Neutrophil (primary cell): ENCODE results near the gene PTDSS2.
"Not testable (repeated sequence)": the region's sequence is repeated elsewhere in the genome, so short reads cannot be mapped to it uniquely, and the experiment has no call there.

Source experiments
- H3K27ac ChIP-seq: fragments of 200-600 bp; sonication (generic); 2 replicates; pipeline ENCODE4 v1.5.1; 2016; ENCODE audit warnings: mild to moderate bottlenecking, moderate library complexity
- H3K27me3 ChIP-seq: fragments of 200-600 bp; sonication (generic); 2 replicates; pipeline ENCODE4 v1.6.0; 2016; ENCODE audit warnings: mild to moderate bottlenecking
- H3K36me3 ChIP-seq: fragments of 200-600 bp; sonication (generic); 2 replicates; pipeline ENCODE4 v1.5.1; 2017
- H3K4me1 ChIP-seq, 2 experiments: fragments of 200-600 bp in 1 of 2; sonication (generic) in 1 of 2; 1 replicate in 1 of 2; 2 replicates in 1 of 2; pipeline versions ENCODE4 v1.5.1 to v1.6.1; 2013 to 2016; ENCODE audit warnings: low read depth in 1 of 2, low read length in 1 of 2, mild to moderate bottlenecking in 1 of 2, moderate library complexity in 1 of 2; ENCODE audit not compliant: control insufficient read depth in 1 of 2, insufficient read depth in 1 of 2
- H3K4me3 ChIP-seq, 2 experiments: fragments of 200-600 bp in 1 of 2; sonication (generic) in 1 of 2; 1 replicate in 1 of 2; 2 replicates in 1 of 2; pipeline ENCODE4 v1.5.1; 2013 to 2016; ENCODE audit warnings: low read depth in 1 of 2, low read length in 1 of 2, mild to moderate bottlenecking in 1 of 2, moderate library complexity in 1 of 2
- H3K9me3 ChIP-seq: fragments of 200-600 bp; sonication (generic); 2 replicates; pipeline ENCODE4 v1.5.1; 2016
- TF ChIP-seq, protein P1 (sequence below): fragments of 200-600 bp; sonication (generic); IDR thresholded peaks from 2 replicates; pipeline ENCODE4 v1.5.1; 2016; ENCODE audit warnings: antibody characterized with exemption

PTDSS2 gene

DNA sequence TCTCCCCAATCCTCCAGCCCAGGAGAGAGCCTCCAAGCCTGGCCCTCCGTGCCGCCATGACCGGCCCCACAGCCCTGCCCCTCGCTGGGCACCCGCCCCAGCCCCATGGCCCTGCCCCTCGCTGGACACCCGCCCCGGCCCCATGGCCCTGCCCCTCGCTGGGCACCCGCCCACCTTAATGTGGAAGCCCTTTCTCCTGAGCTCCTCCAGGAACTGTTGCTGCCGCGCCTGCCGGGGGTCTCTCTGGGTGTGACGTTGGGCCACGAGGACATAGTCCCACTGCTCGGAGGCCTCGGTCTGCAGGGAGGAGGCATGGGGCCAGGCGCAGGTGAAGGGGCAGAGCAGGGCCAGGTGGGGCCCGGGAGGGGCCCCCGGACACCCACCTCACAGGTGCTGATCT, 16.4 kb upstream of the PTDSS2 start:
- H3K9me3 ChIP-seq = no peaks in the 10 kb centered on the region
- H3K36me3 ChIP-seq = no peaks in the 10 kb centered on the region
- H3K4me1 ChIP-seq = no peaks in the 10 kb centered on the region
- no peak overlapping the region for H3K4me3 ChIP-seq
- H3K27ac ChIP-seq = no peak overlapping the region
- H3K27me3 ChIP-seq = no peaks in the 10 kb centered on the region
- TF ChIP-seq, protein P1, sequence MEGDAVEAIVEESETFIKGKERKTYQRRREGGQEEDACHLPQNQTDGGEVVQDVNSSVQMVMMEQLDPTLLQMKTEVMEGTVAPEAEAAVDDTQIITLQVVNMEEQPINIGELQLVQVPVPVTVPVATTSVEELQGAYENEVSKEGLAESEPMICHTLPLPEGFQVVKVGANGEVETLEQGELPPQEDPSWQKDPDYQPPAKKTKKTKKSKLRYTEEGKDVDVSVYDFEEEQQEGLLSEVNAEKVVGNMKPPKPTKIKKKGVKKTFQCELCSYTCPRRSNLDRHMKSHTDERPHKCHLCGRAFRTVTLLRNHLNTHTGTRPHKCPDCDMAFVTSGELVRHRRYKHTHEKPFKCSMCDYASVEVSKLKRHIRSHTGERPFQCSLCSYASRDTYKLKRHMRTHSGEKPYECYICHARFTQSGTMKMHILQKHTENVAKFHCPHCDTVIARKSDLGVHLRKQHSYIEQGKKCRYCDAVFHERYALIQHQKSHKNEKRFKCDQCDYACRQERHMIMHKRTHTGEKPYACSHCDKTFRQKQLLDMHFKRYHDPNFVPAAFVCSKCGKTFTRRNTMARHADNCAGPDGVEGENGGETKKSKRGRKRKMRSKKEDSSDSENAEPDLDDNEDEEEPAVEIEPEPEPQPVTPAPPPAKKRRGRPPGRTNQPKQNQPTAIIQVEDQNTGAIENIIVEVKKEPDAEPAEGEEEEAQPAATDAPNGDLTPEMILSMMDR = no peak

DNA sequence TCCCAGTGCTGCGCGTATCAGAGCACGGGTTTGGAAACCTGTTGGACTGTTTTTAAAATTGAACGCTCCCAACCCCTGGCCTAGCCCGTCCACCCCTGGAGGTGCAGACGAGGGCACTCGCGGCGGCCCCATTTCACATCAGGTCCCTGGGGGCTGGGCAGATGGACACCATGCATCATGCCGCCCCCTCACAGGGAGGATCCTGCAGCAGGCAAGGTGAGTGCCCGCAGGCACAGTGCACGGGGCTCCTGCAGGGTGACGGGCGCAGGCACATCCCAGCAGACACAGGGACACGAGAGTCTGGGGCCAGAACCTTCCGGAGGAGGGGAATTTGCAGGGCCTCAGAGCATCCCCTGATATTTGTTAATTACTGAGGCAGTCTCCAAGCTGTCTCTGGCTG, 15.6 kb upstream of the PTDSS2 start:
- no peaks in the 10 kb centered on the region for H3K27me3 ChIP-seq
- no peaks in the 10 kb centered on the region for H3K36me3 ChIP-seq
- H3K4me1 ChIP-seq = no peaks in the 10 kb centered on the region
- TF ChIP-seq, protein P1 = no peak
- H3K4me3 ChIP-seq = no peak overlapping the region
- H3K9me3 ChIP-seq = no peaks in the 10 kb centered on the region
- no peak overlapping the region for H3K27ac ChIP-seq

DNA sequence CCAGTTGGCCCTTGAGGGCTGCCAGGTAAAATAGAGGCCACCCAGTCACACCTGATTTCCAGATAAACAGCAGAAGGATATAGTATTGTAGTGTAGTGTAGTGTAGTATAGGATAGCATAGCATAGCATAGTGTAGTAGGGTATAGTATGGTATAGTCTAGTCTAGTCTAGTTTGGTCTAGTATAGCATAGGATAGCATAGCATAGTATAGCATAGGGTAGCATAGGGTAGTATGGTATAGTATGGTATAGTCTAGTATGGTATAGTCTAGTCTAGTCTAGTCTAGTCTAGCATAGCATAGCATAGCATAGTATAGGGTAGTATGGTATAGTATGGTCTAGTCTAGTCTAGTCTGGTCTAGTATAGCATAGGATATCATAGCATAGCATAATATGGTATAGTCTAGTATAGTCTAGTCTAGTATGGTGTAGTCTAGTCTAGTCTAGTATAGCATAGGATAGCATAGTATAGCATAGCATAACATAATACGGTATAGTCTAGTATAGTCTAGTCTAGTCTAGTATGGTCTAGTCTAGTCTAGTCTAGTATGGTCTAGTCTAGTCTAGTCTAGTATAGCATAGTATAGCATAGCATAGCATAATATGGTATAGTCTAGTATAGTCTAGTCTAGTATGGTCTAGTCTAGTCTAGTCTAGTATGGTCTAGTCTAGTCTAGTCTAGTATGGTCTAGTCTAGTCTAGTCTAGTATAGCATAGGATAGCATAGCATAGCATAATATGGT, 14.9 kb upstream of the PTDSS2 start:
- H3K9me3 ChIP-seq, H3K36me3 ChIP-seq, H3K4me3 ChIP-seq, H3K27me3 ChIP-seq, H3K4me1 ChIP-seq, H3K27ac ChIP-seq: not testable (repeated sequence)

DNA sequence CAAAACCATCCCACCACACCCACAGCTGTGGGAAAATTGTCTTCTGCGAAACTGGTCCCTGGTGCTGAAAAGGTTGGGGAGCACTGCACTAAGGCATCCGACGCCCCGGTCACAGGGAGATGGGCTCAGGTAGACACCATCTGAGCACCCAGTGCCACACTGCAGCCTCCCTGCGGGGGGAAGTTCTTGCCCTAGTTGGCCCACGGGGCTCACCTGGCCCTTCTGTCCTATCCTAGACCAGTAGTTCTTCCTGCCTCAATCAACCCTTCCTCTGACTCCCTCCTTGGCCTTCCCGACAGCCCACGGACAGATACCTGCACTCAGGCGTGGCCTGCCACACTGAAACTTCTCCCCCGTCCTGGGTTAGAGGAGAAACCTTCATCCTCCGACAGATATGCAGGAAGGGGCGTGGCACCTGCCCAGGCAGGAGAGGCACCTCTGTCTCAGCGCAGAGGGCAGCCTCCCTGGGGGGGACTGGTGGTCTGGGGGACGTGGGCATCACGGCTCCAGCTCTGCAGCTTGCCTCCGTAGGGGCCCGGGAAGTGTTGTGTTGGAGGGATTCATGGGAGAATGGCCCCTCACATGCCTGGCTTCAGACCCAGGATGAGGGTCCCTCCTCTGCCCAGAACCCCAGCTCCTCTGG, 12.7 kb upstream of the PTDSS2 start:
- H3K4me1 ChIP-seq = no peaks in the 10 kb centered on the region
- H3K27me3 ChIP-seq = peaks cover 20% of the 10 kb centered on the region
- no peak overlapping the region for H3K4me3 ChIP-seq
- TF ChIP-seq, protein P1 = no peak
- no peak overlapping the region for H3K27ac ChIP-seq
- H3K36me3 ChIP-seq = no peaks in the 10 kb centered on the region
- no peaks in the 10 kb centered on the region for H3K9me3 ChIP-seq

DNA sequence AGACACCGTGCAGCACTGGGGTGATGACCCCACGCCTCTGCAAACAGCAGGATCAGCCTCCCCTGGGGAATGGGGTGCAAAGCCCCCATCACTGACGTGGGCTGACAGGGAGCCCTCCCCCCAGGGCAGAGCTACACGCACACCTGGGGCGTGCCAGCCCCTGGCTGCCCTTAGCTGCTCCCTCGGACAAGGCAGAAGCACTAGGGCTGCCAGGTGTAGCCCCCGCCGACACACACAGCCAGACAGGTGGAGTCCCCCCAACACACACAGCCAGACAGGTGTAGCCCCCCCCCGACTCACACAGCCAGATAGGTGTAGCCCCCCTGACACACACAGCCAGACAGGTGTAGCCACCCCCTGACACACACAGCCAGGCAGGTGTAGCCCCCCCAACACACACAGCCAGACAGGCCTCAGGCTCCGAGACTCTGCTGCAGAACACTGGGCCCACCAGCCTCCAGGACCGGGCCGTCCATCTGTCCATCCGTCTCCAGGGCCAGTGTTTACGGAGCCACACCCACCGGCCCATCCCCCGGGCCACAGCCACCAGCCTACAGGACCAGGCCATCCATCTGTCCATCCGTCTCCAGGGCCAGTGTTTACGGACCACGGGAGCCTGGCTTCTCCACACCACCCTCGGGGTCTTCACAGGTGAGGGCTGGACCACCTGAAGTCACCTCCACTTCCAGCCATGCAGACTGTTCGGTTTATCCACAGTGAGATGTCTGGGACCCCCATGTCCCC, 11.8 kb upstream of the PTDSS2 start:
- Histone ChIP-seq H3K27me3 (peaks cover 29% of the 10 kb centered on the region), H3K4me3 (no peak overlapping the region), H3K27ac (no peak overlapping the region), H3K4me1 (no peaks in the 10 kb centered on the region), H3K36me3 (no peaks in the 10 kb centered on the region), H3K9me3 (no peaks in the 10 kb centered on the region)
- TF ChIP-seq, protein P1 = no peak
